ENCODE measurements around the gene SPATA7.

- TF ChIP-seq CTCF (IDR thresholded peaks at IDR 0.05) (no peak), POLR2A (IDR thresholded peaks at IDR 0.05) (no peak)
These were observed 40.8 kb downstream of the SPATA7 start for GRCh38 chr14:88426271-88426670.
